M059J (cell line): ENCODE results near the gene RRP36. TPM values are rescaled to one million over a fixed set of nuclear protein-coding genes. Genes with fewer than 3 reads are reported as not detected.

Experiments
- DNase-seq: peaks from one replicate; pipeline ENCODE4 v3.0.0-alpha.2; 2012; ENCODE audit warnings: low read depth
- total RNA-seq: library from RNA; depleted of rRNA; stranded (reverse); fragments of >200 nt; shearing (Covaris generic); gene quantifications from 2 replicates; pipeline ENCODE4 v1.2.3, GENCODE V29; 2014; rRNA removed

Gene RRP36
- total RNA-seq, 1 experiment from 2014 or later, result 195 TPM

DNA sequence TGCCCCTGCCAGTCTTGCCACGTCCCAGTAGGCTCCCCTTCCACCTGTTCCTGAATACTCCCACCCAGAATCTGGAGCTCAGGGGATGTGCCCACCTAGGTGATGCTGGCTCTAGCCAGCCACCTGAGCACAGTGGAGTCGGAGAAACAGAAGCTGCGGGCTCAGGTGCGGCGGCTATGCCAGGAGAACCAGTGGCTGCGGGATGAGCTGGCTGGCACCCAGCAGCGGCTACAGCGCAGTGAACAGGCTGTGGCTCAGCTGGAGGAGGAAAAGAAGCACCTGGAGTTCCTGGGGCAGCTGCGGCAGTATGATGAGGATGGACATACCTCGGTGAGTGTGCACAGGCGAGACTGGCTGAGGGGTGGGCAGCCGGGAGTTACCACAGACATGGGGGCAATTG lies 41.4 kb downstream of the RRP36 start:
- DNase-seq, result no peak

DNA sequence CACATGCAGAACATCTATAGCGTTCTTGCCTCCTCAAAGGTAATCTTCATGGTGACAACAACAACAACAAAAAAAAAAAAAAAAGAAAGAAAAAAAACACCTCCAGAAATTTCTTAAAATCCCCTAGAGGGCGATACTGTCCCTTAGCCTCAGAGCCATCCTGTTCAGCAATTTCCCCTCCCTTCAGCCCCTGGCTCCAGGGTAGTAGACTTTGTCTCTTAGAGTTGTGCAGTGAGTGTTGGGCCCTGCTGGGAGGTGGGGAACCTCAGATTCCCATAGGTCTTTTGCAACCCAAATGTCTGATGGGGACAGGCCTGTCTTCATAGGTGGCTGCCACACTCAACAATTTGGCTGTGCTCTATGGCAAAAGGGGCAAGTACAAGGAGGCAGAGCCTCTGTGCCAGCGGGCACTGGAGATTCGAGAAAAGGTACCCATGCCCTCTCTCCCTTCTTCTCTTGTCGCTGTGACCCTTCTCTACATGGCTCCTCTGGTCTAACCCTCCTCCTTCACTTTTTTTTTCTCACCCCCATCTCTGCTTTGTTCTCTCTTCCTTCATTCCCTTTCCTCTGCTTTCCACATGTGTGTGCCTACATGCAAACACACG lies 48.7 kb downstream of the RRP36 start:
- DNase-seq, result peak; percentile 69

DNA sequence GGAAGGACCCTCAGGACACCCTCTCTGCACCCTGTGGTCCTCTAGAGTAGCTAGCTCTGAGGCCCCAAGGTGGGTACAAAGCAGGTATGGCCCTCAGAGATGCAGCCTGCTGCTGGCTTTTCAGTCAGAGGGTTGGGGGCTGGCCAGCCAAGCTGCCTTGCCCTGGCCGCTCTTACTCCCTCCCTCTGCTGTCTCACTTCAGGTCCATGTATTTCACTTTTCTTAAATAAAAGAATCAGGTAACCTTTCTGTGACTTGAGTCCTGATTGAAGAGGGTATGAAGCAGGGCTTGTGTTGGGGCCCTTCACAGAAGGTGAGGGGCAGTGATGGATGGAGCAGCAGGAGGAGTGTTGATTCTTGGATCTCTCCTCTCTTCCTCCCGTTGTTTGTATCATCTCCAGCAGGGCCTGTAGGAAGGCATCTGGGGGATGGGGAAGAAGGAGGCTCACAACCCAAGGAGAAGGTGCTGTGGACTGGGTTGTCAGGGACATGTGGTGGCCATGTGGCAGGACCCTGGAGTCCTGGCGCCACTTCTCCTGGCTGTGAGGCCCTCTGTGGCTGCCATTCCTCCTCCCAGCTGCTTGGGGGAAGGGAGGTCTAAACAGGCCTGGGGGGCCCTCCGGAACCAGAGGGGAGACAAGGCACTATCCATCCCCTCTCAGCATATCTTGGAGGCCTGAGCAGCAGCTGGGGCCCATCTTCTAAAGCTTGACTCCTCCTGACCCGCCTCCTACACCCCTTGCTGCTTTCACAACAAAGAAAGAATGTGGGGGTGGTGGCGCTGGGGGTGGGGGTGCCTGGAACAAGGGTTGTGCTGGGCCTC lies 53.6 kb downstream of the RRP36 start:
- no peak for DNase-seq

DNA sequence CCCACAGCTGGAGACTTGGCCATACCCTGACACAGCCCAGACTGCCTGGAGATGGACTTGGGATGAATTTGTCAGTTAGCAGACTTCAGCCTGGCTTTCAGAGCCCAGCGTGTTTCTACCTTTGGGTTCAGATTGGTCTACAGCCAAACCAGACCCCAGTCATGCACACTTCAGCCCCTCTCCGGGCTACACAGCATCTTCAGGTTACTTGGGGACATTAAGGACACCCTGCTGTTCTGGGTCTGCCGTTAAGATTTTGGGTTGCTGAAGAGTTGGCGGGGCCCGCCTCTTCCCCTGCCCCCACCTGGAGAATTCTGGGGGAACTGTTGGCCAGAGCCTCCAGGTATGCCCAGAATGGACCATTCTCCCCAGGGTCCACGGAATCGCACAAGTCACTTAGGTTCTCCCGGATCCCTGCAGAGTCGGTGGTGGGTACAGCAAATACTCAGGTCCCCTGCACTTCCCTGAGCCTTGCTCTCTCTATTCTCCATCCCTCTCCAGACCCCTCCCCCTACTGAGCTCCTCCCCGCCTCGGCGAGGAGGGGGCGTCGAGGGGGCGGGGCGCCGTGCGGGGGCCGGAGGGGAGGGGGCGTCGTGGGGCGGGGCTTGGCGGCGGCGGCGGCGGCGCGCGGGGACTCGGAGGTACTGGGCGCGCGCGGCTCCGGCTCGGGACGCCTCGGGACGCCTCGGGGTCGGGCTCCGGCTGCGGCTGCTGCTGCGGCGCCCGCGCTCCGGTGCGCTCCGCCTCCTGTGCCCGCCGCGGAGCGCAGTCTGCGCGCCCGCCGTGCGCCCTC lies 54.4 kb downstream of the RRP36 start, which contains the start of gene PTK7:
Gene PTK7, plus strand, starts transcription at position 645 of the 794 bp plus-strand sequence. CDS start 175 bp downstream, outside the sequence.
- DNase-seq, result peak; percentile 64

DNA sequence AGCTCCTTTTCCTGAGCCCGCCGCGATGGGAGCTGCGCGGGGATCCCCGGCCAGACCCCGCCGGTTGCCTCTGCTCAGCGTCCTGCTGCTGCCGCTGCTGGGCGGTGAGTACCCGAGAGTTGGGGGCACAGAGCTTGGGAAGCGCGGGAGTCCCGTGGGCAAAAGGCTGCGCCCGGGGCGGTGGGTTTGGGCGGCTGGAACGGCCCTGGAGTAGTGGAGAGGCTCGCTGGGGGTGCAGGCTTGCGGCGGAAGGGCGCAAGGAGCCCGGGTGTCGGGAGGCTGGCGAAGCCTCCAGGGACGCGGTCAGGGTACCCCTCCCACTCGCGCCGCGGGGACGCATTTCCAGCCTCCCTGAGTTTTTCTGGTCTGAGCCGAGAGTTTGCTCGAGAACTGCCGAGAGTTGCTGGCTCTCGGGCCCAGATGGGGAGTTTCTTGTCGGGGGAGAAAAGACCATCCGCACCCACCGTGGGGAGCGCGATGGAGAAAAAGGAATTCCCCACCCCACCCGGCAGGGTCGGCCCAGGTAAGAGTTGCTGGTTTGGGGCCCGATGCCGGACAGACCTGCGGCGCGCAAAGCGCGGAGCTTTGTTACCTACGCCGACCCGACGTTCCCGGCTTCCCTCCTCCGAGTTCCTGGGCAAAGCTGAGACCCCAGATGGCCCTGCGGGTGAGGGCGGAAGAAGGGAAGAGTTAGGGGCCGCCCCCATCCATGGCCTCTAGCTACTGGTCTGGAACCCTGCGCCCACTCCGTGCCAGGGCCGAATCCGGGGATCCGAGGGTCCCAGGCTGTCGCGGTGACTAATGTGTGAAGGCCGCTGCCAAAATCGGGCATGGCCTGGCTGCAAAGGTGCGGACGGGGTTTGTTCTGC lies 55.3 kb downstream of the RRP36 start:
- peak; percentile 68 for DNase-seq

DNA sequence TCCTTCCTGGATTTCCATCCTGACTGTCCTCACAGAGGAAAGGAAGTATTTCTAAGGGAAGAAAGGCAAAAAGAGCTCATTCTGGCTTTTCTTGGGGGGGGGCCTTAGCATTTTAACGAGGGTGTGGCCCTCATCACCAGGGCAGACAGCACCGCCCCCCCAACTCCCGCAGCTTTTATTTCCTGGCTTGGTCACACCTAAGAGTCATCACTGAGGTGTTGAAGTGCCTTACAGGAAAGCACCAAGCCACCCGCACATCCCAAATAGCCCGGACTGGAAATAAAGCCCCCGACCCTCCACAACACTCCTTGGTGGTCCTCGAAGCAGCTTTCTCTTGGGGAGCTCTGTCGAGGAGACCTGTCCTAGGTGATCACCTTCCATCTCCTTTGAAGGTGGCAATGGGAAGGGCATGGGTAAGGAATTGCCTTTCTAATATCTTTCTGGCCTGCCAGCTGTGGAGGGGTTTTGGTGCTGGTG lies 55.9 kb downstream of the RRP36 start:
- no peak for DNase-seq

DNA sequence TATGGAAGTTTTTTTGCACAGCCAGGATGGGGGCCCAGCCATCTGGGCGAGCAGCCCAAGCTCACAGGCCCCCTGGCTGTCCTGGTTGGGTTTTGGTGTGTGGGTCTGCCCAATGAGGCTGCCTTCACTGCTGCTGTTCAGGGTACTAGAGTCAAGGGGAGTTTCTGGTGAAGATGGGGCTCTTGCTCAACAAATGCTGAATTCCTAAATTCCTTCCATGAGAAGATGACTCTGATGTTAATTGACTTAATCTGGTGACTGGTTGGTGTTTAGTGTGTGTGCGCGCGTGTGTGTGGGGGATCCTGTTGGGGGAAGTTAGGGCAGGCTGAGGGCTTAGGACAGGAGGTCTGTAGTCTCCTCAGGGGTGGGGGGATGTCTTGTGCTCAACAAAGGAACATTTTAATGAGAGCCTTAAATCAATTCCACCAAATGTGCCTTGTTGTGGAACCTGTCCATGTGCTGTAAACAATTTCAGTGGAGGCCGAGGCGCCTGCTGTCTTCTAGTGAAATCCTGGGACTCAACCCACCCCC lies 56.6 kb downstream of the RRP36 start:
- DNase-seq, result no peak

DNA sequence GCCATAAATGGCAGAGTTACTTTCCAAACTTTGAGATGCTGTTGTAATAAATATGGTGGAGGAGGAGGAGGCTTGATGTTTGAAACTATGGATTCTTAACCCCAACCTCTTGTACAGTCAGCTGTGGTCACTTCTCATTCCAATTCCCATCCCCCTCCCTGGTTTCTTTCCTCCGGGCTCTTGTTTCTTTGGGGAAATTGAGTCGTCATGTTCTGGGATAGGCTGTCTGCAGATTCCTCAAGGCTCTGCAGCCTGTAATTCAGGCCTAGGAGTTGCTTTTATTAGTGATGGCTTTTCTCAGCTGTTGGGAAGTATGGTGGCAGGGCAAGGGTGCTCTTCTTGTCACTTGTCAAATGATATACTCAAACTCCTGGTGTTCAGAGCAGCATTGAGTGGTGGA lies 57.3 kb downstream of the RRP36 start:
- DNase-seq, result no peak

Other genes with a start within 250 kb of the RRP36 start
- gene BICRAL, start 239.6 kb upstream of the RRP36 start, total RNA-seq, result 5.4 and 7.5 TPM in 2 replicates
- 174 and 187 TPM in 2 replicates for gene RPL7L1, start 142.0 kb upstream of the RRP36 start, total RNA-seq
- not detected in 2 replicates for gene PTCRA, start 105.6 kb upstream of the RRP36 start, total RNA-seq
- gene CNPY3, start 92.1 kb upstream of the RRP36 start, total RNA-seq, result 58.0 and 78.3 TPM in 2 replicates
- 0.54 TPM in 1 of 2 replicates, not detected in the other for gene GNMT, start 60.9 kb upstream of the RRP36 start, total RNA-seq
- 13.8 and 14.2 TPM in 2 replicates for gene PEX6, start 42.4 kb upstream of the RRP36 start, total RNA-seq
- gene PPP2R5D, start 37.1 kb upstream of the RRP36 start, total RNA-seq, result 66.6 and 94.2 TPM in 2 replicates
- gene MEA1, start 7.7 kb upstream of the RRP36 start, total RNA-seq, result 172 and 224 TPM in 2 replicates
- 101 and 118 TPM in 2 replicates for gene KLHDC3, start 7.4 kb upstream of the RRP36 start, total RNA-seq
- 8.3 and 17.7 TPM in 2 replicates for gene CUL7, start 32.2 kb downstream of the RRP36 start, total RNA-seq
- 43.4 and 55.4 TPM in 2 replicates for gene MRPL2, start 37.8 kb downstream of the RRP36 start, total RNA-seq
- gene KLC4, start 38.0 kb downstream of the RRP36 start, total RNA-seq, result 14.7 and 21.1 TPM in 2 replicates
- 76.3 and 162 TPM in 2 replicates for gene PTK7, start 54.7 kb downstream of the RRP36 start, total RNA-seq
- gene SRF, start 149.6 kb downstream of the RRP36 start, total RNA-seq, result 15.6 and 26.5 TPM in 2 replicates
- gene CUL9, start 160.6 kb downstream of the RRP36 start, total RNA-seq, result 14.1 and 21.9 TPM in 2 replicates
- gene DNPH1, start 207.9 kb downstream of the RRP36 start, total RNA-seq, result 19.3 and 24.3 TPM in 2 replicates
- gene TTBK1, start 221.9 kb downstream of the RRP36 start, total RNA-seq, result under 0.01 TPM in 1 of 2 replicates, not detected in the other